GM19455 (cell line): ENCODE results near the gene RALGDS.

ENCODE experiments used
- ATAC-seq: cut with Tn5 transposase; IDR thresholded peaks from one replicate; pipeline ENCODE4 v1.9.1; 2021; ENCODE audit not compliant: unreplicated experiment

The RALGDS gene

DNA sequence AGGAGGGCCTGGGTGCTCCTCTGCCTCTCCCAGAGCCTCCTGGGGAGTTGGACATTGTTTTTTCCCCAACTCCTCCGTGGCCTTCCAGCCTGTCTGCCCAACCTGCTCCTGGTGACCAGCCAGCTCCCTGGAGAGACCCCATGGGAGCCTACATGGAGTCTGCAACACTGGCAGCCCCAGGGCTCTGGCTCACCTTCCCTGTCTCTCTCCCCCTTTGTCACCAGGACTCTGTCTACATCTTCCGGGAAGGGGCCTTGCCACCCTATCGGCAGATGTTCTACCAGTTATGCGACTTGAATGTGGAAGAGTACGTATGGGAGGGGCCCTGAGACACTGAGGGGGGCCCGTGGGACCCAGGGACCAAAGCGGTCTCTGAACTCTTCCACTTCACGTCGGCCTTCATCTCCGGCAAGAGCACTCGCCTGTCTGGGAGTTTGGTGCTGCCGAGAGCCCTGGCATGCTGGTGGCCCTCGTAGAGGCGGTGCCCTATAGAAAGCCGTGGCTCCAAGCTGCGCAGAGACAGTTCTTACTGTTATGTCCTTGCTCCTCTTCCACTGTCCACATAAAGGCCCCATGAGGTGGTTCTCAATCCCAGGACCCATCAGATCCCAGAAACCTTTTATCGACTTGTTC lies 65.1 kb downstream of the RALGDS start:
- no peak for ATAC-seq

DNA sequence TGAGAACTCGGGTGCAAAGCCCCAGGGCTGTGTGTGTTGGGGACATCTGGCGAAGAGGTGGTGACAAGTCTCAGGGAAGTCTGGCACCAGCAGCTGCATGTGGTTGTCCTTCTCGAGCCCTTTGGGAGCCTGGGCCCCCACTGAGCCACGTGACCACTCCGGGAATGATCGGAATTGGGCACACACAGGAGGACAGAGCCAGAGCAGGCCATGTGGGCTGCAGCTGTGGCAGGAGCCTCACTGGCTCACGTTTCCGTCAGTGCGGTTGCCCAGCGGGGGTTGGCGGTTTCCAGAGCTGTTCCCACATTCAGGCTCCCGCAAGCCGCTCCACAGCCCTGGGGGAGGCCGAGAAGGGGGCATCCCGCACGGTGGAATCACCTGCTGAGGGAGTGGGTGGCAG lies 66.1 kb downstream of the RALGDS start:
- ATAC-seq: no peak

DNA sequence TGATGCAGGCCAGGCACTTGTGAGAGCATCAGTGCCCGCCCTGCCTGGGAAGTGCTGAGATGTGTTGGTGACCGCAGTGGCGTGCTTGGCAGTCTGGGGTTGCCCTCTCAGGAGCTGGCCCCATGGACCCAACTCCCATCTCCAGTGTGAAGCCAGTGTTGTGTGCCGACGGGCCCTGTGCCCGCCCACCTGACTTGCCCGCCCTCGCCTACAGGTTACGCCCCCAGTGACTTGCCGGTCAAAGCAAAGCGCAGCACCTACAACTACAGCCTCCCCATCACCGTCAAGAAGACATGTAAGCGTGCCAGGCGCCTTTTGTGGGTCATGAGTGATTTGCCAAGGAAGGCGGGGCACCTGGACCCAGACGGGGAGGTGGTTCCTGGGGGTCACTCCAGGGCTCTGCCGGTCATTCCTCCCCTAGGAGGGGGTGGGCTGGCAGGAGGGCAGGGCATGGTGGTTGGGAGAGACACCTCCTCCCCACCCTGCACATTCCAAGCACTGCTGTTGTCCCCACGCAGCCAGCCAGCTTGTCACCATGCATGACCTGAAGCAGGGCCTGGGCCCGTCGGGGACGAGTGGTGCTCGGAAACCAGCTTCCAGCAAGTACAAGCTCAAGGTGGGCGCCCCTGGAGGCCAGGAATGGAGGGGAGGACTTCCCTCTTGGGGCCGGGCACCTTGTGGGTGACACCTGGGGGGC lies 66.7 kb downstream of the RALGDS start:
- no peak for ATAC-seq

DNA sequence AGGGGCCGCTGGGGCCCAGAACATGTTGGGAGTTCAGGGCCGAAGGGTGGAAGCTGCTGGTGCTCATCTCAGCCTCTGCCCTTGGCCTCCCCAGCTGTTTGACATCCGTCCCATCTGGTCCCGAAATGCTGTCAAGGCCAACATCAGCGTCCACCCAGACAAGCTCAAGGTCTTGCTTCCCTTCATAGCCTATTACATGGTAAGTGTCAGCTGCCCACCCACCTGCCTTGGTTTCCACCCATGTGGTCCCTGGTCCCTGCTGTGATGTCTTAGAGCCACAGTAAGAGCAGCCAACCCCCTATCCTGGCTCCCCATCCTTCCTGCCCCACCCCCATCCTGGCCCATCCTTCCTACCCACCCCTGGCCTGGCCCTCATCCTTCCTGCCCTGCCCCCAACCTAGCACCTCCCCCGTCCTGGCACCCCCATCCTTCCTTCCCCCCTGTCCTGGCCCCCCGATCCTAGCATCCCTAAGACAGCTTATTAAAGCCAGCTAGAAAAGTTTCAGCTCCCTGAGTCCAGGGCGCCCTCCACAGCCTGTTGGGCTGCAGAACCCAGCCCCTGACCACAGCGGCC lies 69.0 kb downstream of the RALGDS start:
- ATAC-seq: no peak

DNA sequence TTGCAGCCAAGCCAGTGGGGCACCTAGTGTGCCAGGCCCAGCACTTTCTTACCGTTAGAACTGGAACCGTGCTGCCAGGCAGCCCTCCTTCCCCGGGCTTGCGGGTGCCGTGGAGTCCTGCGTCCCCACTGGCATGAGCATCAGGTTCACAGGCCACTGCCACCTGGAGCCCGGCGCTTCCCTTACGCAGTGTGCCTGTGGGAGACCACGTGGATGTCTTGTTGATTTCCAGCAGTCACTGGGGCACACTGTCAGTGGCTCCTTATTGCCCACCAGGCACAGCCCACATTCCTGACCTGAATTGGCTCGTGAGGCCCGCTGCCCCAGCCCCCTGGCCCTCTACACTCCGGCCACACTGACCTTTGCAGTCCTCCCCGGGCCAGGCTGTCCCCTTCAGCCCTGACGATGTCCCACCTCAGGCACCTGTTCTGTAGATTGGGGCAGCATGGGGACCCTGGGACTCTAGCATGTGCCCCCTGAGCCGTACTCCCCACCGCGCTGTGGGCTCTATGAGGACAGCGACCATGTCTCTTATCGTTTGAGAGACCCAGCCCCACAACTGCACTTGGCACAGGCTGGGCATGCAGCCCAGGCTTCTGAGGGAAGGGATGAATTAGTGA lies 69.6 kb downstream of the RALGDS start:
- ATAC-seq: no peak

DNA sequence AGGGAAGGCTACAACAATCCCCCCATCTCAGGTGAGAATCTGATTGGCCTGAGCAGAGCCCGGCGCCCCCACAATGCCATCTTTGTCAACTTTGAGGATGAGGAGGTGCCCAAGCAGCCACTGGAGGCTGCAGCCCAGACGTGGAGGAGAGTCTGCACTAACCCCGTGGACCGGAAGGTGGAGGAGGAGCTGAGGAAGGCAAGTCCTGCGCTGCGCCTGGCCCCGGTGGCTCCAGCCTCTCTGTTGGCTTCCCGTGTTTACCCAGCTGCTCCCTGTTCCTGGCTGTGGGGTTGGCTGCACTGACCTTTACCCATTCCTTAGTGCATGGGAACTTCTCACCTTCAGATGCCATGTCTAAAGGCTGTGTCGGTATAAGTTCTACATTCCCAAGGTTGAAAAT lies 70.3 kb downstream of the RALGDS start:
- no peak for ATAC-seq

DNA sequence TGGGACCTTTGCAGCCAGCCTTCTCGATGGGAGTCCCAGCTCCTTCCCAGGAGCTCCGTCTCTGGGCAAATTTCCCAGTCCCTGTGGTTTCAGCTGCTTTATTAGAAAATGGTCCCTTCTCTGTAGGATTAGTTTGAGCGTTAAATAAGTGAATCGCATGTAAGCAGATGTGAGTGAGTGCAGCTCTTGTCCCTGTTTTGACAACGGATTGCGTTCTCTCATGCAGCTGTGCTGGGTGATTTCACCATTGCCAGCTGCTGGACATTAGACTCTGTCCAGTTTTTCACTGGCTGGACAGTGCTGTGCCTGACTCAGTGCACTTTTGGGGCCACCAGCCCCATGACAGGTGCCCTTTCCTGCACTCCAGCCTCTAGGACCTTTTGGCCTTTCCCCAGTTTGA lies 70.9 kb downstream of the RALGDS start:
- ATAC-seq: no peak

DNA sequence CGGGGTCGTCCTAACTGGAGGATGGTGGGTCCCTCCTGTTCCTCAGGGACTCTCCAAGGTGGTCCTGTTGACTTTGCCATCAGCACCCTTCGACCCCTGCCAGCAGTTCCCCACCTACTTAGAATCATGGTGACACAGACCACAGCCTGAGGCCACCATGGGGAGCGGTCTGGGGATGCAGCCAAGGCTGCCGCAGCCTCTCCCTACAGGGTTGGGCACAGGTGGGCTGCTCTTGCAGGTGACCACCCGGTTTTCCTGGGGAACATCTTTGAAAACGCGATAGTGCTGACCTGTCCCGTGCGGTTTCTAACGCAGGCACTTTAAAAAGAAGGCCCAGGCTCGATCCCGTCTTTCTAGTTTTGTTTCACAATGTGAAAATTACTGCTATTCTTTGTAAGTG lies 72.0 kb downstream of the RALGDS start:
- no peak for ATAC-seq

DNA sequence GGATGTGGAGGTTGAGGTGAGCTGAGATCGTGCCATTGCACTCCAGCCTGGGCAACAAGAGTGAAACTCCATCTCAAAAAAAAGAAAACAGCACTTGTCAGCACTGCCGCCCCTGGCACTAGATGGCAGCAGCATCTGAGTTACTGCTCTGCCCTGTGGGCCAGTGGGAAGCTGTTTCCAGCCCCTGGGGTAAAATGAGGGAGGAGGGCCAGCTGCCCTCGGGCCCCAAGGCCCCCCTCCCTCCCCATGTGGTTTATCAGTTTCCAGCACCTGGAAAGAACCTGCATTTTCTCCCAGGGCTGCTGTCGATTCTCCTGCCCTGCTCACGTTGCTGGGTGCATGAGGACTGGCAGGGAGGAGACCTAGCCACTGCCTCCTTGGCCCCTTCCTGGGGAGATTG lies 72.4 kb downstream of the RALGDS start:
- ATAC-seq: no peak
